HG03196 (cell line): ENCODE results near the gene ACKR2.
"Not testable (repeated sequence)": the region's sequence is repeated elsewhere in the genome, so short reads cannot be mapped to it uniquely, and the experiment has no call there.

Experiments used
- ATAC-seq: cut with Tn5 transposase; IDR thresholded peaks from one replicate; pipeline ENCODE4 v1.9.1; 2021; ENCODE audit not compliant: unreplicated experiment

Gene ACKR2

DNA sequence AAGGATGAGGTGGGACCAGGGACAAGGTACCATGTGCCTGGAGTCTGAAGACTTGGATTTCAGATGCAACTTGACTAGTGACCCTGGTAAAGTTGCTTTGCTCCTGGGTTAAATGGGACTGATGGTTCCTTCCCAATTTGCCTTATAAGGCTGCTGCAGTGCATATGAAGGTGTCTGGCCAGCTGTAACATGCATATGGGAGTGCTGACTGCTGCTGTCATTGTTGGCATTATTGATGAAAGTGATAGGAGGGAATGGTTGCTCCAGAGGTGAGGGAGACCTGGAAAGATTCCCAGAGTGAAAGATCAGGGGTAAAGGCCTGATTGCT is 45.9 kb downstream of the ACKR2 start:
- no peak for ATAC-seq

- no peak for ATAC-seq
Measured at GRCh38 chr3:42855547-42856380, 46.5 kb downstream of the ACKR2 start.

- no peak for ATAC-seq
Measured at GRCh38 chr3:42856544-42856943, 47.3 kb downstream of the ACKR2 start.

DNA sequence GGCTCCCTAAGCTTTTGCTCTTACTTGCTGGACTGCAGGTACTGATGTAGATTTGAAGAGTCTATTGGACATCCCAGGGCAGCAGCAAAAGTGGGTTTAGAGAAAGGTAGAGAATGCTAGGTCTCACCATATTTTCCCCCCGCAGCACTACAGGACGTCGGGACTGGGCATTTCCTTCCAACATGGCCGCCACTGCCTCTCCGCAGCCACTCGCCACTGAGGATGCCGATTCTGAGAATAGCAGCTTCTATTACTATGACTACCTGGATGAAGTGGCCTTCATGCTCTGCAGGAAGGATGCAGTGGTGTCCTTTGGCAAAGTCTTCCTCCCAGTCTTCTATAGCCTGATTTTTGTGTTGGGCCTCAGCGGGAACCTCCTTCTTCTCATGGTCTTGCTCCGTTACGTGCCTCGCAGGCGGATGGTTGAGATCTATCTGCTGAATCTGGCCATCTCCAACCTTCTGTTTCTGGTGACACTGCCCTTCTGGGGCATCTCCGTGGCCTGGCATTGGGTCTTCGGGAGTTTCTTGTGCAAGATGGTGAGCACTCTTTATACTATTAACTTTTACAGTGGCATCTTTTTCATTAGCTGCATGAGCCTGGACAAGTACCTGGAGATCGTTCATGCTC is 55.2 kb downstream of the ACKR2 start:
- no peak for ATAC-seq

DNA sequence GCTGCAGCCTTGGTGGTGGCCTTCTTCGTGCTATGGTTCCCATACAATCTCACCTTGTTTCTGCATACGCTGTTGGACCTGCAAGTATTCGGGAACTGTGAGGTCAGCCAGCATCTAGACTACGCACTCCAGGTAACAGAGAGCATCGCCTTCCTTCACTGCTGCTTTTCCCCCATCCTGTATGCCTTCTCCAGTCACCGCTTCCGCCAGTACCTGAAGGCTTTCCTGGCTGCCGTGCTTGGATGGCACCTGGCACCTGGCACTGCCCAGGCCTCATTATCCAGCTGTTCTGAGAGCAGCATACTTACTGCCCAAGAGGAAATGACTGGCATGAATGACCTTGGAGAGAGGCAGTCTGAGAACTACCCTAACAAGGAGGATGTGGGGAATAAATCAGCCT is 56.0 kb downstream of the ACKR2 start:
- no peak for ATAC-seq

GRCh38 chr3:42867138-42867537 is 57.9 kb downstream of the ACKR2 start:
- no peak for ATAC-seq

DNA sequence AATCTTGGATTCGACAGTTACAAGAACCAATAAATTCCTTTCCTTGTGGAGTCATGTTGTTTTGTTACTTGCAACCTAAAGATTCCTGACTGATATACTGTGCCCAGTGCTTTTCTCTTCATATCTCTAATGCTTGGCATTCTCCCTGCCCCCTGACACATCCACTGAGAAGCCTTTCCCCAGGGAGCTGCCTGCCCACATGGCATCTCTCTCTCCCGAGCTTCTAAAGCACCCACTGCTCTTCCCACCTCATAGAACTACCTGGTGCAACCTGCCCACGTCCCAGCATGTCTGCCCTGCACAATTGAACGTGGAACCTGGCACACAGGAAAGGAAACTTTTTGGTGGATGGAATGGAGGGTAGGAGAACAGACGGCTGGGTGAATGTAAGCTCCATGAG is 59.6 kb downstream of the ACKR2 start:
- no peak for ATAC-seq

GRCh38 chr3:42871592-42872196 is 62.4 kb downstream of the ACKR2 start:
- no peak for ATAC-seq

DNA sequence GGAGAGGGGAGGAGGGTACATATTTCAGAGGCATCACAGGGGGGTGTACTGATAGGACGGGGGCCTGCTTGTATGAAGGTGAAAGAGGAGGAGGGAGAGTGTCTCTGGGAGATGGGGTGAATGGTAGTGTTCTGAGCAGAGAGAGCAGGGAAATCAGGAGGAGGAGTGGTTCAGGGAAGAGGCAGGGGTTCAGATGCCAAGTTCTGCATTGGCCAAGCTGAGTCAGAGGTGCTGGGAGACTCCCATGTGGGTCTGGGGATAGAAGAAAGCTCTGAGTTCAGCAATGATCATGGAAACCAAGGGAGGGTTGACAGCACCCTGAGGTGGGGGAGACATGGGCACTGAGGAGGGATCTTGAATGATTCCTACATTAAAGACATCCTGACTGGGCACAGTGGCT is 63.5 kb downstream of the ACKR2 start:
- ATAC-seq, result no peak

DNA sequence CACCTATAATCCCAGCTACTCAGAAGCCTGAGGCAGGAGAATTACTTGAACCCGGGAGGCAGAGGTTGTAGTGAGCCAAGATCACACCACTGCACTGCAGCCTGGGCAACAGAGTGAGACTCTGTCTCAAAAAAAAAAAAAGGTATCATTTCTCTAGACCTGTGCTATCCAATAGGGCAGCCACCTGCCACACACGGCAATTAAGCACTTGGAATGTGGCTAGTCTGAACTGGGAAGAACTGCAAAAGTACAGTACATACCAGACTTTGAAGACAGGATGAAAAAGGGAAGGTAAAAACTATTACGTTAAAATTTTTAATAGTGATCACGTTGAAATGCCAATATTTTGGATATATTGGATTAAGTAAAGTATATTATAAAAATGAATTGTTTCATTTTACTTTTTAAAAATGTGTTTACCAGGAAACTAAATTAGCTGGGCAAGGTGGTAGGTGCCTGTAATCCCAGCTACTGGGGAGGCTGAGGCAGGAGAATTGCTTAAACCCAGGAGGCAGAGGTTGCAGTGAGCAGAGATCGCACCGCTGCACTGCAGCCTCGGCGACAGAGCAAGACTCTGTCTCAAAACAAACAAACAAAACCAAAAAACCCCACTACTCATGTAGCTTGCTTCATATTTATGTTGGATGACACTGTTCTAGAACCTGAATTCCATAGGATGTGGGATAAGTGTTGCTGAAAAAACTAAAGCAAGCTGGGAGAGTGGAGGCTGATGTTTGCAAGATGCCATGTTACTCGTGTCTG is 64.2 kb downstream of the ACKR2 start:
- ATAC-seq, result no peak

GRCh38 chr3:42874749-42875148 is 65.5 kb downstream of the ACKR2 start:
- ATAC-seq, result no peak

DNA sequence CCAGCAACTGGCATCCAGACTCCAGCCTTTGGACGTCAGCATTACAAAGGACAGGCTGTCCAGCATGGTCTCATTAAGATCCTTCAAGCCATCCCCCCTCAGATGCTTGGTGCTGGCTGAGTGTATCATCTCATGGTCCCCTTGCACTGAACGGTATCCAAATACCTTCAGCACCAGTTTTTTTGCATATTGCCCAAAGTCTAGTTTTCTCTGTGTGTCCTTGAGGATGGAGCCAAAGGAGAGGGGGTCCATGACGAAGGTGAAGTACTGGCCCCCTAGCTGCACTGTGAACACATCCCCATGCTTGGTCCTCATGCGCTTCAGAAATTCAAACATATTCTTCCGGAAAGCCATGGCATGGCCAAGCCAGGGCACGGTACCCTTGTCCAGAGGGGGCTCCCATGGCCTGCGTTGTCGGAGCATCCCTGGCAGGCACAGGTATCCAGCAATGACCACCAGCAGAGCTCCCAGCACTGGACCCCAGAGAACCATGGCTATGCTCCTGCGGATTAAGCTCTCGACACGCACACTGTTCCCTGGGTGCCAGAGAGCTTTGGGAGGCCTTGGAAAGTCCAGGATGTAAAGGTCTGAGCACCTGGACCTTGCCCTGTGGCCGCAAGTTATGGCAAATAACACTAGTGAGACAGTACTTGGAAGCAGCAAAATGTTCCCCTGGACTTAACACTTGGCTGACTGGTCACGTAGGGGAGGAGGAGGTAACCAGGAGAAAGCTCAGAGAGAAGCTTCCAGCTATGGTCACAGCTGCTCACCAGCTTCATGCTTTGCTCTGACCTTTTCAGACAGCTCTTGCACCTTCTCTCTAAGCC is 66.3 kb downstream of the ACKR2 start, which contains the start of gene CYP8B1:
CYP8B1 (minus strand) TSS at position 555 of the 827 bp plus-strand sequence; CDS start at position 492, 63 bp downstream.
- no peak for ATAC-seq

DNA sequence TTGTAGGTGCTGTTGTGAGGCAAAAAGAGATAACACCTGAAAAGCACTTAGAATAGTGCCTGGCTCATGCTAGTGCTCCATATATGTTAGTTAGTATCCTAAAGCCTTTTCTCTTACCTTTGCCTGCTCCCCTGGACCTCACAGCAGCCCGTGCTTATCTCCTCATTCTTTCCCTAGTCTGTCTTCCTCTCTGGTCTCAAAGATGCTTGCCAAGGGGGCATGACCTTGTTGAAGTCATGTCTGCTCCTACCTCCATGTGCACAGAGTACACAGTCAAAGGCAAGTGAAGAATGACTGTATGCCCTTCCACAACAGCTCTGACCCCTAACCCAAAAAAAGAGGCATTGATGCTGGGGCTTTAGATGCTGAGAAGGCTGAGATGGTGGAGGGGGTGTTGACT is 67.2 kb downstream of the ACKR2 start:
- ATAC-seq, result no peak

GRCh38 chr3:42876940-42877720 is 67.9 kb downstream of the ACKR2 start:
- ATAC-seq, result no peak

DNA sequence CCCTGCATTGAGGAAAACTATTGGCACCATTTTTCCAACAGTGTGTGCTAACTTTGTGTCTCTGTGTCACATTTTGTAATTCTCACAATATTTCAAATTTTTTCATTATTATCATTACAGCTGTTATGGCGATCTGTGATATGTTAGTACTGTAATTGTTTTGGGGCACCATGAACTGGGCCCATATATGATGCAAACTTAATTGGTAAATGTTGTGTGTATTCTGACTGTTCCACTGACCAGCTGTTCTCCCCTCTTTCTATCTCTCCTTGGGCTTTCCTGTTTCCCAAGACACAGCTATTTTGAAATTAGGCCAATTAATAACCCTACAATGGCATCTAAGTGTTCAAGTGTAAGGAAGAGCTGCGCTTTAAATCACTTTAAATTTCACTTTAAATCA is 68.6 kb downstream of the ACKR2 start:
- no peak for ATAC-seq

DNA sequence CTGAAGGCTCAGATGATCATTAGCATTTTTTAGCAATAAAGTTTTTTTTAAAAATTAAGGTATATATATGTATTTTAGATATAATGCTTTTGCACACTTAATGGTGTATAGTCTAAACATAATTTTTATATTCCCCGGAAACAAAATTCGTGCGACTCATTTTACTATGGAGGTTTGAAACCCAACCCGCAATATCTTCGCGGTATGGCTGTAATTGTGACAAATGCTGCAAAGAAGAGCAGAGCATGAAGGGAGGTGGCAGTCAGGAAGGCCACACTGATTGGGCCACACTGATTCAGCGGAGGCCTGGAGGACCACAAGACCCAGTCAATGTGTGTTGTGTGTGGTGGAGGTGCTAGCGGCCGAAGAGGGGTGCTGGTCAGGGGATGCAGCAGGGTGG is 70.9 kb downstream of the ACKR2 start:
- ATAC-seq, result no peak

DNA sequence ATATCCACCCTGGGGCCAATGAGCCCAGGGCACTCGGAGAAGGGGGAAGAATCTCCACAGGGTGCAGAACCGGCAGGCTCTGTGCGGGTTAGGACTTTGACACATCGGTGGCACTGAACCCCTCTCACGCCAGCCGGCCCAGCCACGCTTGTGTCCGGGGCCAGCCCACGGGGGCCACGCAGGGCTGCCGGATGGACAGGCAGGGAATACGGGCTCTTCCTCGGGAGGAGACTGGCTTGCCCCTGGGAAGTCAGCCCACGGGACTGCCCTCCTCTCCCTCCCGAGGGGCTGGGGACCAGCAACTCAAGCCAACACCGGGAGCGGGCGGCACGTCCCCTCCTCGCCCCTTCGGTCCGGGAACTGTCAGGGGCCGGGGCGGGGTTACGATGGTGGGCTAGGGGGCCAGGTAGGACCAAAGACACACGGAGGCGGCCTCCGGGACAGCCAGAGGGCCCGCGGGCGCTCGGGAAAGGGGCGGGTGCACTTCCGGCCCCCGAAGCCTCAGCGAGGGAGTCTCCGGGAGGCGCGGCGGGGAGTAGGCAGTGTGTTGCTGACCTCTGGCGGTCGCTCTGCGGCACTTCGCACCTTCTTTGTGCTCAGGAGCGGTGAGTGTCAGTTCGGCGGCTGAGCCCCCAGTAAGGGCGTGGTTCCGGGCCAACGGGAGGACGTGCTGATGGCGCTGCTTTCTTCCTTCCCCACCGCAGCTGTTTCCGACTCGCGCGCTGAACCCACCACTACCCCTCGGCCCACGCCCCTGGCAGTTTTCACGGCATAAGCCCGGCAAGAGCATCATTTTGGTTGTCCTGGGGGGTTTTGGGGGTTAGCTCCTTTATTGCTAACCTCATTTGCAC is 71.6 kb downstream of the ACKR2 start:
- ATAC-seq, result peak; percentile 95

GRCh38 chr3:42883251-42883930 is 74.1 kb downstream of the ACKR2 start:
- ATAC-seq, result not testable (repeated sequence)
